Osteoblast (primary cell): ENCODE results near the gene YJEFN3. TPM values are rescaled to one million over a fixed set of nuclear protein-coding genes. Genes with fewer than 3 reads are reported as not detected.
A peak's percentile ranks its signal among the peaks of the same experiment; 100 is the strongest.

ENCODE experiments used
- DNase-seq: peaks from one replicate; pipeline ENCODE4 v3.0.0; 2011; ENCODE audit warnings: low spot score, mixed read lengths; ENCODE audit not compliant: insufficient read length; ENCODE audit errors: missing footprints
- H2AFZ ChIP-seq: 2 replicates; pipeline ENCODE4 v1.6.0; 2011; ENCODE audit warnings: mild to moderate bottlenecking, low read length
- H3K27ac ChIP-seq: 2 replicates; pipeline ENCODE4 v1.5.1; 2011; ENCODE audit warnings: mild to moderate bottlenecking, low read depth, low read length, moderate library complexity
- H3K27me3 ChIP-seq: 2 replicates; pipeline ENCODE4 v1.6.0; 2012; ENCODE audit warnings: mild to moderate bottlenecking, control low read depth, inconsistent platforms, low read length, moderate library complexity; ENCODE audit not compliant: insufficient read depth
- H3K36me3 ChIP-seq: 2 replicates; pipeline ENCODE4 v1.5.1; 2011; ENCODE audit warnings: mild to moderate bottlenecking, low read length, control low read depth, moderate library complexity; ENCODE audit not compliant: insufficient read depth
- H3K4me1 ChIP-seq: 2 replicates; pipeline ENCODE4 v1.5.1; 2011; ENCODE audit warnings: mild to moderate bottlenecking, low read length, control low read depth, moderate library complexity; ENCODE audit not compliant: insufficient read depth
- H3K4me2 ChIP-seq: 2 replicates; pipeline ENCODE4 v1.6.0; 2011; ENCODE audit warnings: mild to moderate bottlenecking, low read length; ENCODE audit not compliant: insufficient read depth
- H3K4me3 ChIP-seq: fragments of 200-600 bp; sonication (generic); 3 replicates; pipeline ENCODE4 v1.5.1; 2012; ENCODE audit warnings: mild to moderate bottlenecking, low read length, inconsistent platforms; ENCODE audit not compliant: insufficient read depth
- H3K79me2 ChIP-seq: 2 replicates; pipeline ENCODE4 v1.6.0; 2012; ENCODE audit warnings: mild to moderate bottlenecking, low read length, control low read depth, inconsistent platforms; ENCODE audit not compliant: insufficient read depth
- H3K9me3 ChIP-seq: 2 replicates; pipeline ENCODE4 v1.5.1; 2011; ENCODE audit warnings: low read depth, low read length, control low read depth
- H4K20me1 ChIP-seq: 2 replicates; pipeline ENCODE4 v1.6.0; 2012; ENCODE audit warnings: mild to moderate bottlenecking, low read length, control low read depth; ENCODE audit not compliant: insufficient read depth
- CTCF ChIP-seq: IDR thresholded peaks from 2 replicates; pipeline ENCODE4 v1.5.1; 2011; ENCODE audit warnings: mild to moderate bottlenecking, low read depth, low read length, moderate library complexity; ENCODE audit errors: extremely low read depth
- total RNA-seq: library from RNA; depleted of rRNA; stranded (reverse); fragments of >200 nt; gene quantifications from 2 replicates; pipeline ENCODE4 v1.2.3, GENCODE V29; 2012

The YJEFN3 gene
- total RNA-seq, result under 0.01 and 0.29 TPM in 2 replicates

GRCh38 chr19:19528721-19529490 lies at the start of gene YJEFN3:
Gene YJEFN3, plus strand, starts transcription at chr19:19528911. Its CDS starts 22 bp downstream, at chr19:19528933.
- TF ChIP-seq CTCF, result no peak
- H3K36me3 ChIP-seq, result peaks cover 10% of the 10 kb centered on the region
- peaks cover 11% of the 10 kb centered on the region for H3K4me1 ChIP-seq
- peaks cover 19% of the 10 kb centered on the region for H3K79me2 ChIP-seq
- H3K9me3 ChIP-seq, result no peaks in the 10 kb centered on the region
- peak; percentile 84 for DNase-seq
- H3K27ac ChIP-seq, result no peak within 1 kb of the TSS
- H2AFZ ChIP-seq, result no peak within 1 kb of the TSS
- no peaks in the 10 kb centered on the region for H3K27me3 ChIP-seq
- no peak within 1 kb of the TSS for H3K4me2 ChIP-seq
- H3K4me3 ChIP-seq, result no peak within 1 kb of the TSS
- peaks cover 29% of the 10 kb centered on the region for H4K20me1 ChIP-seq

GRCh38 chr19:19480688-19481087 lies 48.0 kb upstream of the YJEFN3 start:
- H2AFZ ChIP-seq, result no peak overlapping the region
- H4K20me1 ChIP-seq, result peaks cover 17% of the 10 kb centered on the region
- H3K27ac ChIP-seq, result peak overlapping the region; percentile 8
- no peaks in the 10 kb centered on the region for H3K36me3 ChIP-seq
- H3K4me2 ChIP-seq, result no peak overlapping the region
- H3K4me1 ChIP-seq, result peaks cover 10% of the 10 kb centered on the region
- peaks cover 93% of the 10 kb centered on the region for H3K79me2 ChIP-seq
- no peaks in the 10 kb centered on the region for H3K27me3 ChIP-seq
- no peak for TF ChIP-seq CTCF
- no peaks in the 10 kb centered on the region for H3K9me3 ChIP-seq
- peak; percentile 73 for DNase-seq
- no peak overlapping the region for H3K4me3 ChIP-seq

- DNase-seq, result peak; percentile 64
- Histone ChIP-seq H3K4me3 (no peak overlapping the region), H3K27me3 (no peaks in the 10 kb centered on the region), H3K79me2 (peaks cover 91% of the 10 kb centered on the region), H3K4me2 (no peak overlapping the region), H3K4me1 (peaks cover 12% of the 10 kb centered on the region), H4K20me1 (peaks cover 11% of the 10 kb centered on the region), H3K9me3 (no peaks in the 10 kb centered on the region), H3K27ac (no peak overlapping the region), H3K36me3 (no peaks in the 10 kb centered on the region), H2AFZ (no peak overlapping the region)
- TF ChIP-seq CTCF, result no peak
Measured at GRCh38 chr19:19482809-19483596, 45.7 kb upstream of the YJEFN3 start.
